HT1080 (cell line): Measurements from ENCODE around the gene ZBTB7C. TPM values are rescaled to one million over a fixed set of nuclear protein-coding genes. Genes with fewer than 3 reads are reported as not detected.

Source experiments
- DNase-seq: peaks from one replicate; pipeline ENCODE4 v3.0.0-alpha.2; 2015; ENCODE audit warnings: low read depth
- total RNA-seq: library from RNA; depleted of rRNA; stranded (reverse); fragments of >200 nt; shearing (Covaris generic); gene quantifications from 2 replicates; pipeline ENCODE4 v1.2.3, GENCODE V29; 2014

The ZBTB7C gene
- total RNA-seq, 1 experiment from 2014 or later: 0.05 TPM

GRCh38 chr18:48099481-48100164, 309.6 kb downstream of the ZBTB7C start:
- no peak for DNase-seq

- no peak for DNase-seq
Measured at GRCh38 chr18:48098538-48098937, 310.6 kb downstream of the ZBTB7C start.

DNA sequence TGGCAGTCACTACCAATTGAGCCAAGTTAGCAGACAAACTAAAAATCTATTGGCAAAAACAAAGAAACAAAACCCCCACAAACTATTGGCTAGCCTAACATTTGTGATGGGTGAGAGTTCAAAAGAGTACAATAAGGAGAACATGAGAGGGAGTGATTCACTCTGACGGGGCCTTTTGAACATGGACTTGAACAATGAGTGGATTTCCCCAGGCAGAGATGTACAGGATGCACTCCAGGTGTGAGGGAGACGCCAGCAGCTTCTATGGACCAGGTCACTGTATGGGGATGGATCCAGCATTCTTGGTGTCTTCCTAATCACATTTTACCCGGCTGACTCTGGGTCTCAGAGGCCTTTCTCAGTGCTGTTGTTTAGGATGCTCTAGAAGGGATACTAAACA, 311.2 kb downstream of the ZBTB7C start:
- DNase-seq: peak; percentile 5

DNA sequence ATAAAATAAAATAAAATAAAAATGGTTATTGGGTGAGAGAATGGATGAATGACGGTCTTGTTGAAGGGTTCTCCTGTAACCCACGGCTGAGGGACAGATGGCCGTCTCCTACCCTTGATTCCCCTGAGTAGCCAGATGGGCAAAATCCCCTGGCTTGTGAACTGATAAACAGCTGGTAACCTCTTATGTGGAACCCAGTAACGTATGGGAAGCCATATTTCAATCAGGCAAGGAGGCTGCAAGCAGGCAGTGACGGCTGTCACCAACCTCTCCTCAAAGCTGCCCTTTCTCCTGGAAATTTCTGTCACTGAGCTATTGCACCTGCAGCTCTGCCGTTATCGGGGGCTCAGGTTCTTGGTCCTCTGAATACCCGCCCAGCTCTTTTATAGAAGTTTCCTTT, 313.5 kb downstream of the ZBTB7C start:
- no peak for DNase-seq

DNA sequence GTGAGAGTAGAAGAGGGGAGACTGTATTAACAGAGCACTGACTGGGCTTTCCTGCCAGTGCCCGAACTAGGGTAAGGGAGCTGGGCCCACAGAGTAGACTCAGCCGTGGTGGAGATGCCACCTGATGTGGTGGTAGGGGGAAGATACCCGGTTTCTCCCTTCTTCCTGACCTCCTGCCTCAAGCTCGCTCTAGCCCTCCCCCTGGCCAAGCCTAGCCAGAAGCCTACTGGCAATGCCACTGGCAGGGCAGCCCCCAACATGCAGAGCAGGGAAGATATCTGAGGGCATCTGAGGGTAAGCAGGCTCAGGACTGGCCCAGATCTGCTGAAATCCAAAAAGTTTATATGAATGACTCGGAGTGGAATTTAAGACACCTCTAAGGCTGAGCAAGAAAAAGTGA, 316.1 kb downstream of the ZBTB7C start:
- DNase-seq: no peak

- DNase-seq: no peak
Measured at GRCh38 chr18:48091869-48092497, 317.2 kb downstream of the ZBTB7C start.

DNA sequence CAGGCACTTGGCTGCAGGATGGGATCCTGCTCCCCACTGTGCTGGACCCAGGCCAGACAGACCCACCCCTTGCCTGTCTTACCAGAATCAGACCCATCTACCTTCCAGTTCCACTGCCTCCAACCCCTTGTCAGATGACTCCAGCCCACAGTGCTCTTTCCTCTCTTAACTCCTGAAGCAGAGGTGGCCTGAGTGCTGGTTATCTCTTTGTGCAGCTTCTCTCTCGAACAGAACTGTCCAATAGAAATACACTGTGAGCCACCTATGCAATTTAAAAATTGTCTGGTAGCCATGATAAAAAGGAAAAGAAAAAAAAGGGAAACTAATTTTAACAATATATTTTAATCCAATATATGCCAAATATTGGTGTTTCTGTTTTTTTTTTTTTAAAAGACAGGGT, 318.5 kb downstream of the ZBTB7C start:
- no peak for DNase-seq

GRCh38 chr18:48090021-48090420, 319.2 kb downstream of the ZBTB7C start:
- DNase-seq: no peak

GRCh38 chr18:48085781-48086487, 323.2 kb downstream of the ZBTB7C start:
- no peak for DNase-seq

GRCh38 chr18:48084858-48085257, 324.3 kb downstream of the ZBTB7C start:
- no peak for DNase-seq

GRCh38 chr18:48084041-48084757, 325.0 kb downstream of the ZBTB7C start:
- DNase-seq: no peak

DNA sequence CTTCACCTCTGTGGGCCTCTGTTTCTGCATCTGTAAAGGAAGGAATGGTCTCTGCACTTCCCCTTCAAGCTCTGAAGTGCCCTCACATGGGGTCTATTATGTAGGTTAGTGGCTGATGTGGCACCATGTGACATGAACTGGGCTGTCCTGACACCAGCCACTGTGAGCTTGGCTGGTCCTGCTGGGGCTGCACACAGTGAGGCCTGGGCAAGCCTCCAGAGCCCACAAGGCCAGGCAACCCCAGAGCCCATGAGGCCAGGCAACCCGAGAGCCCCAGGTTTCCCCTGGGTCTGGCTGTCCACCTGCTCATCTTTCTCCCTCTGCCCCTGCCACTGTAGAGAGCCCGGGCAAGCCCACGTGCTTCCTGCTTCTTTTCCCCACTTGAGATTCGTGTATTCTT, 328.6 kb downstream of the ZBTB7C start:
- DNase-seq: no peak

- DNase-seq: no peak
Measured at GRCh38 chr18:48079885-48080284, 329.3 kb downstream of the ZBTB7C start.

DNA sequence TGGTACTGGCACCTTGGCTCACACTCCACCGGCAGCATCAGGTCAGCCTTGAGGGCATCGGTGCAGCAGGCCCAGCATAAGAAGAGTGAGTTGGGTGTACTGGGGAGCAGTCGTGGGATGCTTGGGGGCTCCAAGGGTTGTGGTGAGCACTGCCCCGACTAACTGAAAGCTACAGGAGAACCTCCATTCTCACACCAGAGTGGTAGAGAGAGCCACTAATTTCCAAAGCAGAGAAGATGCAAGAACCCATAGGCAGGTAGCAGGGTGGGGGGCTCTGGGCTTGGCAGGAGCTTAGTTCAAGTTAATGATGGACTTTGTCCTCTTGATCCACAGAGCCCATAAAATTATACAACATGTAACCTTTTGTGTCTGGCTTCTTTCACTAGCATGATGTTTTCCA, 330.7 kb downstream of the ZBTB7C start:
- DNase-seq: no peak

GRCh38 chr18:48077291-48077690, 331.9 kb downstream of the ZBTB7C start:
- DNase-seq: no peak

GRCh38 chr18:48076461-48076860, 332.7 kb downstream of the ZBTB7C start:
- no peak for DNase-seq

DNA sequence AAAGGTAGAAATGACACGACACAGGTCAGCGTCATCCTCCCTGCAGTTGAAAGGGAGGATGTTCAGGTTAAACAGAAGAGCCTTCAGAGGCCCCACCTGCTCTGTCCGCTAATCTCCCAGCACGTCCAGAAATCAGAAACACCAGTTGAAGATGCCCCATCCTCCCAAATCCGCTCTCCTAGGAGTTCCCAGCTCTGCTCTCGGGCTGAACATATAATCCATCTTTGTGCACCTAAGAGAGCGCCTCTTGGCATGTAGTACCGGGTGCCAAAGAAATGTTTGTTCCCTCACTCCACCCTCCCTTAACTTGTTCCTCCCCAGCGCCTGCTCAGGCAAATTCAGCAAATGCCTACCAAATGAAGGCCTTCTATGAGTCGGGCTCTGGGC, 333.5 kb downstream of the ZBTB7C start:
- DNase-seq: no peak

- DNase-seq: no peak
Measured at GRCh38 chr18:48074929-48075706, 334.1 kb downstream of the ZBTB7C start.

GRCh38 chr18:48073211-48073930, 335.8 kb downstream of the ZBTB7C start:
- no peak for DNase-seq

DNA sequence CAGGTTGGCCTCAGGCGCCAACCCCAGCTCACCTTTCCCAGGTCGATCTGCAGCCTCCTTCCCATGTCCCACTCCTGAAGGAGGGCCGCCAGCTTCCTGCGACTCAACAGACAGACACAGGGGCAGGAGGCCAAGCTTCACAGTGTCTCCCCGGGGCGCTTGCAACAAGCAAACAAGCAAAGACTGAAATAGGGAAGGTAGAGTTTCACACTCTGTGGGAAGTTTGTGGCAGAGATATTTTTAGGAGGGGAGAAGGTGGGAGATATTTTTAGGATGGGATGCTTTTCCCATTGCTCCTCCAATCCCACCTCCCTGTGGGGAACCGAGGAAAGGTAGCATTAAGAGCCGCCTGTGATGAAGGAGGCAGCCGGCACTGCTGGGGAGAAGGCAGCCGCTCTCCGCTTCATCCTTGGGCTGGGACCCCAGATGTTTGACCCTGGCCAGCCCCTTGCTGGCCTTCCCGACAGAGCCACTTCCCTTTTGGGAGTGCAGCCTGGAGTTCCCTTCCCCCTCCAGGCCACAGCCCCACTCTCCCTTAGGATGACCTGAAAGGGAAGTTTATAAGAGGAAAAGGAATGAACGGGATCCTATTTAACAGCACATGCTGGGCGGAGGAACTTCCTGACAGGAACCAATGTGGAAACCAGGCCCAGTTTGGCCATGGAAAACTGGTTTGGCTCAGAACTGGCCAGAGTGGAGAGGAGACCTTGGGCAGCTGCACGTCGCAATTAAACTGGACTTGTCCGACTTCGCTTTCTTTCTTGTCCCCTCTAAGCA, 336.6 kb downstream of the ZBTB7C start:
- no peak for DNase-seq
